Natural killer cell (primary cell): ENCODE data around the gene ZNF618. TPM values are rescaled to one million over a fixed set of nuclear protein-coding genes. Genes with fewer than 3 reads are reported as not detected.

Experiments
- ATAC-seq, 3 donors: fragments of 150-1000 bp in 2 of 3; fragments of 200-7000 bp in 1 of 3; cut with Tn5 transposase; 1 replicate in 1 of 3; 2 replicates in 2 of 3; pipeline ENCODE4 v1.10.0; 2021; ENCODE audit warnings: mild to moderate bottlenecking in 2 of 3, moderate library complexity in 2 of 3
- DNase-seq, 2 donors: peaks; one replicate each; pipeline versions ENCODE4 v3.0.0 to v3.0.0-alpha.2; 2013 to 2021; ENCODE audit warnings: mixed read lengths in 1 of 2
- H3K27ac ChIP-seq: one replicate; pipeline ENCODE4 v1.5.1; 2013; ENCODE audit warnings: mild to moderate bottlenecking, low read length
- H3K27me3 ChIP-seq: one replicate; pipeline ENCODE4 v1.6.1; 2013; ENCODE audit warnings: low read length; ENCODE audit not compliant: control insufficient read depth, insufficient read depth
- H3K36me3 ChIP-seq: one replicate; pipeline ENCODE4 v1.6.1; 2013; ENCODE audit warnings: low read length; ENCODE audit not compliant: control insufficient read depth, insufficient read depth
- H3K4me1 ChIP-seq: one replicate; pipeline ENCODE4 v1.6.1; 2013; ENCODE audit warnings: low read length; ENCODE audit not compliant: control insufficient read depth, insufficient read depth
- H3K4me3 ChIP-seq: one replicate; pipeline ENCODE4 v1.5.1; 2013; ENCODE audit warnings: low read length
- H3K9me3 ChIP-seq: one replicate; pipeline ENCODE4 v1.6.1; 2013; ENCODE audit warnings: low read length; ENCODE audit not compliant: control insufficient read depth, insufficient read depth
- H3K27ac Mint-ChIP-seq, 2 donors: one replicate each; pipeline ENCODE4 v1.8.0; 2022; ENCODE audit warnings: mild to moderate bottlenecking in 2 of 2, mixed read lengths in 2 of 2, moderate library complexity in 1 of 2
- H3K27me3 Mint-ChIP-seq, 2 donors: one replicate each; pipeline ENCODE4 v1.8.0; 2022; ENCODE audit warnings: low read depth in 2 of 2, mixed read lengths in 2 of 2
- H3K36me3 Mint-ChIP-seq: one replicate; pipeline ENCODE4 v1.8.0; 2022; ENCODE audit warnings: mixed read lengths
- H3K4me1 Mint-ChIP-seq, 2 donors: one replicate each; pipeline ENCODE4 v1.8.0; 2022; ENCODE audit warnings: mixed read lengths in 2 of 2
- H3K4me3 Mint-ChIP-seq: one replicate; pipeline ENCODE4 v1.8.0; 2022; ENCODE audit warnings: mild to moderate bottlenecking, moderate library complexity, mixed read lengths
- H3K9me3 Mint-ChIP-seq, 2 donors: one replicate each; pipeline ENCODE4 v1.8.0; 2022; ENCODE audit warnings: mixed read lengths in 2 of 2
- CTCF ChIP-seq: fragments of 200-600 bp; IDR thresholded peaks from one replicate; pipeline ENCODE4 v1.8.0; 2022; ENCODE audit warnings: antibody characterized with exemption
- WGBS: methylation state at CpG from one replicate; pipeline ENCODE4 v1.1.7; 2013; ENCODE audit warnings: missing lambda C conversion rate; ENCODE audit not compliant: insufficient coverage; 5-methylcytosine and 5-hydroxymethylcytosine counted together
- intact Hi-C: fragments of 100-400 bp; cut with micrococcal nuclease; formaldehyde crosslinking; loops from one replicate; pipeline ENCODE4 v1.14.2; 2022
- total RNA-seq, 4 donors: library from RNA; stranded (reverse); fragments of 120-200 nt in 1 of 4; gene quantifications; one replicate each; pipeline versions ENCODE4 v1.2.3 to v1.2.4, GENCODE V29; 2013 to 2022

The ZNF618 gene
- total RNA-seq, 3 donors from 2014 or later (not counting 1 experiment from before 2014, with no cell fraction given): 9.2 to 10.7 (median 10.0) TPM

GRCh38 chr9:113951032-113951372 is 74.9 kb downstream of the ZNF618 start:
- H3K9me3 Mint-ChIP-seq: no peaks in the 10 kb centered on the region
- no peaks in the 10 kb centered on the region for H3K9me3 ChIP-seq
- H3K4me3 ChIP-seq: no peak overlapping the region
- ATAC-seq (no peak), DNase-seq (no peak)
- no peaks in the 10 kb centered on the region for H3K27me3 ChIP-seq
- no peaks in the 10 kb centered on the region for H3K27me3 Mint-ChIP-seq
- H3K4me1 ChIP-seq: no peaks in the 10 kb centered on the region
- peaks cover 7 to 12% of the 10 kb centered on the region in 2 donors for H3K4me1 Mint-ChIP-seq
- H3K36me3 ChIP-seq: no peaks in the 10 kb centered on the region
- H3K4me3 Mint-ChIP-seq: no peak overlapping the region
- no peak for TF ChIP-seq CTCF
- no peak overlapping the region for H3K27ac Mint-ChIP-seq
- 50% methylated on average over 1 of the region's 2 CpGs for WGBS
- no peaks in the 10 kb centered on the region for H3K36me3 Mint-ChIP-seq
- intact Hi-C loops: no loop called here
- no peak overlapping the region for H3K27ac ChIP-seq

DNA sequence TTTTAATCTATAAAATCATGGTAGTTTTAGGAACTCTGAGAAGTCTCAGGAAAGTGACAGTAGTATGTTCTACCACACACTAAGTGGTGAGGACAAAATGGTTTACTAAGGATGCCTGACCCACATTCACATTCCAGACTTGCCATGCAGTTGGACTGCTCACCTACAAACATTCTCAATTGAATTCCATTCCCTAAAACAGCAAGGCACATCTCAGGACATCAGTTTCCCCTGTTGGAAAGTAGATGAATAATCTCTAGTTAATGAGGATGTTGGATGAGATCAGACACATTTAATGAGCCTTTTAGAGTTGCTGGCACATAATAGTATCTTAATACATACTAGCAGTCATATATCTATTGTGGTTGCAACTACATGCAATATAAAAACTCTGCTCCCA is 76.6 kb downstream of the ZNF618 start:
- H3K27me3 ChIP-seq: no peaks in the 10 kb centered on the region
- H3K9me3 ChIP-seq: no peaks in the 10 kb centered on the region
- Mint-ChIP-seq H3K9me3 (no peaks in the 10 kb centered on the region), H3K36me3 (no peaks in the 10 kb centered on the region), H3K4me1 (peaks cover 7 to 12% of the 10 kb centered on the region in 2 donors), H3K4me3 (no peak overlapping the region), H3K27me3 (no peaks in the 10 kb centered on the region), H3K27ac (no peak overlapping the region)
- ATAC-seq (no peak), DNase-seq (no peak)
- H3K27ac ChIP-seq: no peak overlapping the region
- H3K36me3 ChIP-seq: no peaks in the 10 kb centered on the region
- H3K4me3 ChIP-seq: no peak overlapping the region
- no peak for TF ChIP-seq CTCF
- intact Hi-C loops: no loop called here
- H3K4me1 ChIP-seq: no peaks in the 10 kb centered on the region

GRCh38 chr9:113953531-113953930 is 77.4 kb downstream of the ZNF618 start:
- H3K4me1 Mint-ChIP-seq: peaks cover 7 to 12% of the 10 kb centered on the region in 2 donors
- Histone ChIP-seq H3K36me3 (no peaks in the 10 kb centered on the region), H3K27me3 (no peaks in the 10 kb centered on the region), H3K9me3 (no peaks in the 10 kb centered on the region), H3K27ac (no peak overlapping the region), H3K4me3 (no peak overlapping the region), H3K4me1 (no peaks in the 10 kb centered on the region)
- TF ChIP-seq CTCF: no peak
- ATAC-seq (no peak), DNase-seq (no peak)
- H3K36me3 Mint-ChIP-seq: no peaks in the 10 kb centered on the region
- no peak overlapping the region for H3K27ac Mint-ChIP-seq
- no peaks in the 10 kb centered on the region for H3K27me3 Mint-ChIP-seq
- 100% methylated on average over 1 of the region's 2 CpGs for WGBS
- intact Hi-C loops: no loop called here
- no peaks in the 10 kb centered on the region for H3K9me3 Mint-ChIP-seq
- no peak overlapping the region for H3K4me3 Mint-ChIP-seq

GRCh38 chr9:113954591-113954990 is 78.5 kb downstream of the ZNF618 start:
- DNase-seq (no peak), ATAC-seq (no peak)
- Histone ChIP-seq H3K4me3 (no peak overlapping the region), H3K27me3 (no peaks in the 10 kb centered on the region), H3K36me3 (no peaks in the 10 kb centered on the region), H3K27ac (no peak overlapping the region), H3K4me1 (no peaks in the 10 kb centered on the region), H3K9me3 (no peaks in the 10 kb centered on the region)
- Mint-ChIP-seq H3K27me3 (no peaks in the 10 kb centered on the region), H3K4me3 (no peak overlapping the region), H3K36me3 (no peaks in the 10 kb centered on the region), H3K4me1 (peaks cover 7 to 12% of the 10 kb centered on the region in 2 donors), H3K9me3 (no peaks in the 10 kb centered on the region), H3K27ac (no peak overlapping the region)
- TF ChIP-seq CTCF: no peak
- intact Hi-C loops: no loop called here
